ENCODE measurements around the gene NAP1L5.

NAP1L5 gene

DNA sequence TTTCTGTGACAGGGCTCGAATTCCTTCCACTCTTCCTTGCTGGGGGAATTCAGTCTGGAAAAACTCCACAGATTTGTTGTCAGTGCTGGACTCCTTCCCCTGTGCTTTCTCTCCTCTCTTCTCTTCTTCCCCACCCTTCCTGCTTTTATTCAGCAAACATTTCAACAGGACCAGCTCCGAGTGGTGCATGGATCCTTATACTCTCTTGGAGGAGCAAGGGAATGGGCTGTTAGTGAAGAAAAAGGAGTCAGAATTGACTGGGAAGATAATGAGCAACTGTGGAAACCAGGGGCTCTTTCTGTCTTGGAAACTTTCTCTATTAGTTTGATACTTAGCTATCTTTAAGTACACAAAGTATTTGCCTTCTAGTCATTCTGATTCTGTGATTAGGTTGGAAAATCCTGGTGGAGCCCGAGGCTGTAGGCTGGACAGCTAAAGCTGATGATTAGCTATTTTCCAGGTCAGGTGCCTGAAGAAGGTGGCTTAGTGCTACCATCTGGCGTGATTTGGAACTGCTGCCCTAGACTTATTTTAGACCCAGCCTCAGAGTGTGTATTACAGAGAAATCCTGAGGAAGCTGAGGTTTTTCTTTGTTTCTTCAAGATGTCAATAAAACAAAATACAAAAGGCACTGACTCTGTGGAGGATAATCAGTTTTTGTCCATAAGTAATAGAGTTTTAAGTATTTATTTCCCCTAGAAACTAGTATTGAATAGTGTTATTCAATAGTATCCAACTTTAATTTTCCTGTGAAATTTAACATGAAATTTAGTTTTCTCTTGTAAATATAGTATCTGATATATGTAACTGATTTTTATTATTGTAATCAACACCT, 38.4 kb downstream of the NAP1L5 start:
- DNase-seq = no peak

DNA sequence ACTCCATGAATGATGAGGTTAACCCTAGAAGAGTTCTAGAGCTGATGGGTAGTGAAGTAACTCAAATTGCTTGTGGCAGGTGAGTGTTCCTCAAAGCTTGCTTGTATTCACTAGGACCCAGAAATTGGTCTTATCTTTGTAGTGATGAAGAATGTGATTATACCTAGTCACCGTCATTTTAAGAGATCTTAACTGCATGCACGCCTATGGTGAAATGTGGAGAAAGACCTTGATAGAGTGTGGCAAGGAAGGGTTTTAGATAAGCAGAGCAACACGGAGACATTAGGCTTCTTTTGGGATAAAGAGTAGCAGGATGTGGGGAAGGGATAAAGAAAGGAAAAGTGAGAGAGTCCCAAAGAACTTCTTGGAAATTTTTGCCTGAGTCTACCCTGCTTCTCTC, 42.4 kb downstream of the NAP1L5 start:
- DNase-seq = no peak

DNA sequence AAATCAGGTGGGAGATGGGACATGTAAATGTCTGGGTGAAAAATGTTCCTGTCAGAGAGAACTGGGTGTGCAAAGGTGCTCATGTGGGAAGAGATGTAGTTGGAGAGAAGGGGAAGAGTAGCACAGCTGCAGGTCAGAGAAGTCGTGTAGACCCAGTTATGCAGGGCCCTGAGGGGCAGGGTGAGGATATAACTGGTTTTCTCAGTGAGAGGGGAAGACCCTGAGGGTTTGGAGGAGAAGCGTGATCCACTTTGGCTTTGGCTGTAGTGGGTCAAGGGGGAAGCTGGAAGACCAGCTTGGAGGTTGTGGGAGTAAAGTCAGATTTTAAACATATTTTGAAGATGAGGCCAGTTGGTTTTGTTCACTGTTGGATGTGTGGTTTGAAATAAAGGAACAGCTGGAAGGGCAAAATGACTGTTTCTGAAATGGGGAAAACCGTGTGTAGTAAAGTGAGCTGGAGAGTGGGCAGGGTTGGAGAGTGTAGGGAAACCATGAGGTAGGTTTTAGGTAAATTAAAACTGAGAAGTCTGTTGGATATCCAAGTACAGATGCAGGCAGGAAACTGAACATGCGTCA, 44.2 kb downstream of the NAP1L5 start:
- no peak for DNase-seq

DNA sequence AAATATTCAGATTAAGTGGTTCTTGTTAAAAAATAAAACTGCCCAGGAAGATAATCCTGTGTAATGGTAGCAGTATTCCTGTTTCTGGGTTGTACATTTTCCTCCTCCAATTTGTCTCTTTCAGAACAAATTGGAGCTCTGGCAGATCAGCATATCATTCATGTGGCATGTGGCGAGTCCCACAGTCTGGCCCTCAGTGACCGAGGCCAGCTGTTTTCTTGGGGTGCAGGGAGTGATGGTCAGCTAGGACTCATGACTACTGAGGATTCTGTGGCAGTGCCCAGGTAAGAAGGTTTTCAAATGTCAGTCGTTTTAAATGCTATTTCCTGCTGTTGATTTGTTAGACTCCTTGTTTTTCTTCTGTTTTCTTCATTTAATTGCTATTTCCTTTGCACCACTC, 47.9 kb downstream of the NAP1L5 start:
- no peak for DNase-seq

DNA sequence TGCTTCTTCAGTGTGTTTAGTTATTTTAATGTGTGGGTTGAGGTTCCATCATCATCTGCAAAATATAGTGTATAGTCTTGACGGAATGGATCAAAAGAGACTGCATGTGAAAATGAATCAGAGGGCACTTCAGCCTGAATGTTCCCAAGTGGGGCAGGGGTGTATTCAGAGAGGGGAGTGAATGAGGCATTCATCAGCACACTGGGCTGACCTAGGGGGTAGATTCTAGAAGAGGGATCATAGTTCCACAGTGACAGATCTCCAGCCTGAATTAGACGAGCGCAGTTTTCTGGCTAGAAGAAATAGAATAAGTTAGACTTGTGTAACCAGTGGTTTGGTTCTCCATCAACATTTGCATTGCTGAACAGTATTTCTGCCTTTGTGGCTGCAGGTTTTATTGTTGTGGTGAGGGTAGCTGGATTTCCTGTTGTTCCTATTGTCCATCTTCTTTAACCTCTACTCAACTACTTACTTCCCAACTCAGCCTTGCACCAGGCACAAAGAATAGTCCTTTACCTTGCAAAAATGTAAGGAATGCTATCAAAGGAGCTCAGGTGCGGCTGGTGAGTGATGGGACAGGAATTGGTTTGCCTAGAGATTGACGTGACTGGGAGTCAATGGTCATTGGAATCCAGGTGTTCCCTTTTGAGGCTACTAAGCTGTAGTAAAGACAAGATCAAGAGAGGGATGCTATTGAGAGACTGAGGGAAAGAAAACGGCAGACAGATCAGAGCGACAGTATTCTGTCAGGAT, 50.9 kb downstream of the NAP1L5 start:
- no peak for DNase-seq

DNA sequence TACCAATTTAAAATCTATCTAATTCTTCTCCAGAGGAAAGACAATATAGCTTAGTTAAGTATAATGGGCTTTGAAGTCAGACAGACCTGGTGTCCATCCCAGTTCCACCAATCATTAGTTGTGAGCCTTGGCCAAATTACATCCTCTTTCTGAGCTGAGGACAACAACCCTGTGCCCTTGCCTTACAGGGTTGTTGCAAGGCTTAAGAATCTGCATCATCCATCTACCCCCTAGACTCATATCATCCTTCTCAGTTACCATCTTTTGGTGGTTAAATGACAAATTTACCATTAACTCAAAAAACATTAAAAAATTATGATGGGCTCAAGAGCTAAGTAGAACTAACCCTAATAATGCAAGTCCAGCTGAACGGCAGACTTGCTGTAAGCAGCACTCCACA, 51.6 kb downstream of the NAP1L5 start:
- DNase-seq = no peak
